ENCODE results near the gene AMHR2. TPM values are rescaled to one million over a fixed set of nuclear protein-coding genes. Genes with fewer than 3 reads are reported as not detected.

AMHR2 gene
- total and polyA plus RNA-seq, 2 donors: 0.18 TPM; not detected in 1

- Histone ChIP-seq H3K4me3 (ENCODE audit: low read depth, low read length) (peak within 1 kb of the TSS; percentile 70), H3K4me1 (ENCODE audit: insufficient read depth) (no peaks in the 10 kb centered on the region), H3K36me3 (ENCODE audit: insufficient read depth) (peaks cover 2% of the 10 kb centered on the region), H3K27ac (ENCODE audit: low read depth) (peak within 1 kb of the TSS; percentile 93)
- peak; percentile 98 for DNase-seq (ENCODE audit: extremely low spot score)
- WGBS: under 1% methylated on average over 32 of the region's 32 CpGs
Measured at GRCh38 chr12:53451661-53452158, 28.1 kb downstream of the AMHR2 start, which contains the start of gene PCBP2. PCBP2 (plus strand) TSS chr12:53452102; CDS start chr12:53454801, 2,699 bp downstream.

GRCh38 chr12:53452159-53453077 lies 28.8 kb downstream of the AMHR2 start:
- H3K27ac ChIP-seq (ENCODE audit: low read depth): peak overlapping the region; percentile 93
- DNase-seq (ENCODE audit: extremely low spot score): peak; percentile 64
- no peaks in the 10 kb centered on the region for H3K4me1 ChIP-seq (ENCODE audit: insufficient read depth)
- peaks cover 2% of the 10 kb centered on the region for H3K36me3 ChIP-seq (ENCODE audit: insufficient read depth)
- WGBS: under 1% methylated on average over 75 of the region's 82 CpGs
- peak overlapping the region; percentile 70 for H3K4me3 ChIP-seq (ENCODE audit: low read depth, low read length)

- peaks cover 5% of the 10 kb centered on the region for H3K36me3 ChIP-seq (ENCODE audit: insufficient read depth)
- H3K27ac ChIP-seq (ENCODE audit: low read depth): no peak overlapping the region
- WGBS: 26% methylated on average over 6 of the region's 6 CpGs
Measured at GRCh38 chr12:53453953-53454640, 30.4 kb downstream of the AMHR2 start.

GRCh38 chr12:53454707-53455106 lies 31.1 kb downstream of the AMHR2 start:
- WGBS: 52% methylated on average over 3 of the region's 3 CpGs
- no peak for DNase-seq (ENCODE audit: extremely low spot score)
- Histone ChIP-seq H3K36me3 (ENCODE audit: insufficient read depth) (peaks cover 6% of the 10 kb centered on the region), H3K4me1 (ENCODE audit: insufficient read depth) (no peaks in the 10 kb centered on the region), H3K27ac (ENCODE audit: low read depth) (no peak overlapping the region), H3K4me3 (ENCODE audit: low read depth, low read length) (no peak overlapping the region)

More at GRCh38 chr12:53453953-53454640, 30.4 kb downstream of the AMHR2 start:
- DNase-seq (ENCODE audit: extremely low spot score): no peak
- Histone ChIP-seq H3K4me3 (ENCODE audit: low read depth, low read length) (no peak overlapping the region), H3K4me1 (ENCODE audit: insufficient read depth) (no peaks in the 10 kb centered on the region)

- H3K4me1 ChIP-seq (ENCODE audit: insufficient read depth): no peaks in the 10 kb centered on the region
- WGBS: 71% methylated on average over 6 of the region's 6 CpGs
- no peak for DNase-seq (ENCODE audit: extremely low spot score)
- H3K27ac ChIP-seq (ENCODE audit: low read depth): no peak overlapping the region
- H3K36me3 ChIP-seq (ENCODE audit: insufficient read depth): peaks cover 10% of the 10 kb centered on the region
- H3K4me3 ChIP-seq (ENCODE audit: low read depth, low read length): no peak overlapping the region
Measured at GRCh38 chr12:53456654-53457366, 33.2 kb downstream of the AMHR2 start.

- no peak overlapping the region for H3K27ac ChIP-seq (ENCODE audit: low read depth)
- H3K36me3 ChIP-seq (ENCODE audit: insufficient read depth): peaks cover 13% of the 10 kb centered on the region
- 73% methylated on average over 4 of the region's 4 CpGs for WGBS
- no peak overlapping the region for H3K4me3 ChIP-seq (ENCODE audit: low read depth, low read length)
- H3K4me1 ChIP-seq (ENCODE audit: insufficient read depth): no peaks in the 10 kb centered on the region
- no peak for DNase-seq (ENCODE audit: extremely low spot score)
Measured at GRCh38 chr12:53459097-53459496, 35.4 kb downstream of the AMHR2 start.

GRCh38 chr12:53461059-53461458 lies 37.4 kb downstream of the AMHR2 start:
- no peak overlapping the region for H3K4me3 ChIP-seq (ENCODE audit: low read depth, low read length)
- DNase-seq (ENCODE audit: extremely low spot score): no peak
- H3K36me3 ChIP-seq (ENCODE audit: insufficient read depth): peaks cover 18% of the 10 kb centered on the region
- 68% methylated on average over 3 of the region's 3 CpGs for WGBS
- no peak overlapping the region for H3K27ac ChIP-seq (ENCODE audit: low read depth)
- H3K4me1 ChIP-seq (ENCODE audit: insufficient read depth): no peaks in the 10 kb centered on the region

- Histone ChIP-seq H3K27ac (ENCODE audit: low read depth) (no peak overlapping the region), H3K4me1 (ENCODE audit: insufficient read depth) (no peaks in the 10 kb centered on the region), H3K36me3 (ENCODE audit: insufficient read depth) (peaks cover 18% of the 10 kb centered on the region), H3K4me3 (ENCODE audit: low read depth, low read length) (no peak overlapping the region)
- no peak for DNase-seq (ENCODE audit: extremely low spot score)
- WGBS: 85% methylated on average over 8 of the region's 8 CpGs
Measured at GRCh38 chr12:53461591-53461990, 37.9 kb downstream of the AMHR2 start.

GRCh38 chr12:53462935-53463334 lies 39.3 kb downstream of the AMHR2 start:
- no peak overlapping the region for H3K4me3 ChIP-seq (ENCODE audit: low read depth, low read length)
- H3K36me3 ChIP-seq (ENCODE audit: insufficient read depth): peaks cover 18% of the 10 kb centered on the region
- H3K4me1 ChIP-seq (ENCODE audit: insufficient read depth): no peaks in the 10 kb centered on the region
- DNase-seq (ENCODE audit: extremely low spot score): no peak
- H3K27ac ChIP-seq (ENCODE audit: low read depth): no peak overlapping the region
- WGBS: 73% methylated on average over 3 of the region's 3 CpGs

GRCh38 chr12:53463802-53464560 lies 40.3 kb downstream of the AMHR2 start:
- DNase-seq (ENCODE audit: extremely low spot score): no peak
- Histone ChIP-seq H3K4me1 (ENCODE audit: insufficient read depth) (no peaks in the 10 kb centered on the region), H3K27ac (ENCODE audit: low read depth) (no peak overlapping the region), H3K4me3 (ENCODE audit: low read depth, low read length) (no peak overlapping the region), H3K36me3 (ENCODE audit: insufficient read depth) (peaks cover 17% of the 10 kb centered on the region)
- 56% methylated on average over 5 of the region's 5 CpGs for WGBS

- H3K4me3 ChIP-seq (ENCODE audit: low read depth, low read length): no peak overlapping the region
- DNase-seq (ENCODE audit: extremely low spot score): no peak
- no peak overlapping the region for H3K27ac ChIP-seq (ENCODE audit: low read depth)
- peaks cover 18% of the 10 kb centered on the region for H3K36me3 ChIP-seq (ENCODE audit: insufficient read depth)
- H3K4me1 ChIP-seq (ENCODE audit: insufficient read depth): no peaks in the 10 kb centered on the region
- 89% methylated on average over 11 of the region's 11 CpGs for WGBS
Measured at GRCh38 chr12:53464685-53465418, 41.2 kb downstream of the AMHR2 start.

- H3K4me3 ChIP-seq (ENCODE audit: low read depth, low read length): no peak overlapping the region
- WGBS: 58% methylated on average over 2 of the region's 2 CpGs
- H3K27ac ChIP-seq (ENCODE audit: low read depth): no peak overlapping the region
- no peaks in the 10 kb centered on the region for H3K4me1 ChIP-seq (ENCODE audit: insufficient read depth)
- DNase-seq (ENCODE audit: extremely low spot score): no peak
- H3K36me3 ChIP-seq (ENCODE audit: insufficient read depth): peaks cover 19% of the 10 kb centered on the region
Measured at GRCh38 chr12:53465679-53466078, 42.0 kb downstream of the AMHR2 start.

Data from urinary bladder (tissue), 4 donors.